ENCODE results near the gene SHFL.

SHFL gene

GRCh38 chr19:10141479-10141878 lies 55.4 kb downstream of the SHFL start:
- in situ Hi-C loops (cut with MboI; ENCODE audit: low sequenced_read_pairs, unreplicated experiment) = no loop called here
- DNase-seq (ENCODE audit: low spot score) = no peak
- TF ChIP-seq, protein P1, sequence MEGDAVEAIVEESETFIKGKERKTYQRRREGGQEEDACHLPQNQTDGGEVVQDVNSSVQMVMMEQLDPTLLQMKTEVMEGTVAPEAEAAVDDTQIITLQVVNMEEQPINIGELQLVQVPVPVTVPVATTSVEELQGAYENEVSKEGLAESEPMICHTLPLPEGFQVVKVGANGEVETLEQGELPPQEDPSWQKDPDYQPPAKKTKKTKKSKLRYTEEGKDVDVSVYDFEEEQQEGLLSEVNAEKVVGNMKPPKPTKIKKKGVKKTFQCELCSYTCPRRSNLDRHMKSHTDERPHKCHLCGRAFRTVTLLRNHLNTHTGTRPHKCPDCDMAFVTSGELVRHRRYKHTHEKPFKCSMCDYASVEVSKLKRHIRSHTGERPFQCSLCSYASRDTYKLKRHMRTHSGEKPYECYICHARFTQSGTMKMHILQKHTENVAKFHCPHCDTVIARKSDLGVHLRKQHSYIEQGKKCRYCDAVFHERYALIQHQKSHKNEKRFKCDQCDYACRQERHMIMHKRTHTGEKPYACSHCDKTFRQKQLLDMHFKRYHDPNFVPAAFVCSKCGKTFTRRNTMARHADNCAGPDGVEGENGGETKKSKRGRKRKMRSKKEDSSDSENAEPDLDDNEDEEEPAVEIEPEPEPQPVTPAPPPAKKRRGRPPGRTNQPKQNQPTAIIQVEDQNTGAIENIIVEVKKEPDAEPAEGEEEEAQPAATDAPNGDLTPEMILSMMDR (IDR thresholded peaks at IDR 0.05; ENCODE audit: borderline replicate concordance, control extremely low read depth, extremely low read depth, insufficient read depth, missing control alignments) = no peak

- TF ChIP-seq, protein P1 (IDR thresholded peaks at IDR 0.05; ENCODE audit: borderline replicate concordance, control extremely low read depth, extremely low read depth, insufficient read depth, missing control alignments) = no peak
- in situ Hi-C loops (cut with MboI; ENCODE audit: low sequenced_read_pairs, unreplicated experiment) = no loop called here
- no peak for DNase-seq (ENCODE audit: low spot score)
These were observed 55.9 kb downstream of the SHFL start for GRCh38 chr19:10141973-10142372.

Measured in GM13976 (cell line).